NCI-H82 treated with DMSO at 0.1 percent for 48 hours (cell line): ENCODE data around the gene SLCO2A1.
"Not testable (repeated sequence)": the region's sequence is repeated elsewhere in the genome, so short reads cannot be mapped to it uniquely, and the experiment has no call there.

Experiments used
- DNase-seq: peaks from one replicate; lab custom pipeline; 2025; ENCODE audit not compliant: unreplicated experiment; lab: John Stamatoyannopoulos, UW

The SLCO2A1 gene

DNA sequence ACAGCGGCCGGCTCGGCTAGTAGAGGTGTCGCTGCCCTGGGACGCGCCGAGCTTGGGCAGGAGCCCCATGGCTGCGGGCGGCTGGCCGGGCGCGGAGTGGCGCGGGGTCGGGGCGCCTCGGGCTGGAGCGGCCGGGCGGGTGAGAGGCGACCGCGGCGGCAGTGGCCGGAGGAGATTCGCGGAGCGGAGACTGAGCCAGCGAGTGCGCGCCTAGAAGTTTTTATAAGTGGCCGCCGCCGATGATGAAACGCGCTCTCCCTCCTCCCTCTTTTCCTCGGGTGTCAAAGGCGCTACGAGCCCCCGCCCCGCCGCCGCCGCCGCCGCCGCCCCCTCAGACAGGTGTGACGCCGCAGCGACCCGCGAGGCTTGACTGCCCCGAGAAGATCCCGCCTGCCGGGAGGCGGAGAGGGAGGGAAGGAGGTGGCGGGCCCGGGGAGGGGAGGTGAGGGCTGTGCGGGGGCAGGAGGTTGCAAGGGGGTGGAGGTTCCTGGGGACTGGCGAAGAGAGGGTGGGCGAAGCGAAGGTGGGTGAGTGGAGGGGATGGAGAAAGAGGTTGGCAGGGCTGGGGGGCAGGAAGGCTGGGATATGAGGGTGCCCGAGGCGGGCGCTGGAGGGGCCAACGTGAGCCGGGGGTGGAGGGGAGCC, at the start of gene SLCO2A1:
Gene SLCO2A1 (minus strand): TSS at position 192 of the 645 bp plus-strand sequence. CDS start 123 bp downstream, at position 69.
- no peak for DNase-seq

DNA sequence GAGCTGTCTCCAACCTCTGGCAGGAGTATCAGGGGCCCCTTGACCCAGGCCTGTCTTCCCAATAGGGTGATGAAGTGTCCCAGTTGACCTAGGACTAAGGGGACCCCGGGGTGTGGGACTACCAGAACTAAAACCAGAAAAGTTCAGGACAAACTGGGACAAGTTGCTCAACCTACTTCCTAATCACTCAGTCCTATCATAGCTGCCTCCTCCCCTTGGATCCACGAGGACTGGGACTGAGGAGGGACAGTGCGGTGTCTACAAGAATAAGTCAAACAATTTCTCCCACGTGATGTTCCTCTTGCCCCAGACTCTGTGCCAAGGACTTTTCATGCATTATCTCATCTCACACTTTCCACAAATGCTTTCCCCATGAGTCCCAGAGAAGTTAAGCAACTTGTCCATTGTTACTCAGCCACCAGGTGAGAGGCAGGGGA, 49.4 kb upstream of the SLCO2A1 start:
- no peak for DNase-seq

DNA sequence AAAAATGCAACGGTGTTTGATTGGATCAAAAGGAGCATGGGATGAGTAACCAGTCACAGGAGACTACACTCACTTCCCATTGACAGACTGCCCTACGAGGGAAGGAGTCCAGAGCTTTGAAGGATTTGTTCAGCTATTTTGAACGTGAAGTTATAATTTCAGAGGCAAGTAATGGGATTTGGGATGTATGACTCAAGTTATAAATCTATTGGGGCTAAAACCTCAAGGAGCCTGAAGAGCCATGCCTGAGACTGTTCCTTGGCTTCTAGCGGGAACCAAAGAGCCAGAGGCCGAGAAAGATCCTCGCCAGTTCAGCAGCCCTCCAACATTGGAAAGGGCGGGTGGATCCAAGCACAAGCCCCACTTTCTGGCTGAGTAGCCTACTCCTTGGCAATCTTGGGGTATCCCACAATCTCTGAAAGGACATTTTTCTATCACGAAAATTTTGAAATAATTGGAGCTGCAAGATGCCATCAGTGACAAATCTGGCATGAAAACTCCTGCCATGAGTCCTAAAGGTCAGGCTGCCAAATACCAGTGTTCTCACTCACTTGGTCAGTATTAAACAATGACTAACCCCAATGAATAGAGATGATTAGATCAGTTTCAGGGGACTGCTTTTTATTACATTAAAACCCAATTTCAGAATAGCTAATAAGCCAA, 48.6 kb upstream of the SLCO2A1 start:
- DNase-seq, result no peak

DNA sequence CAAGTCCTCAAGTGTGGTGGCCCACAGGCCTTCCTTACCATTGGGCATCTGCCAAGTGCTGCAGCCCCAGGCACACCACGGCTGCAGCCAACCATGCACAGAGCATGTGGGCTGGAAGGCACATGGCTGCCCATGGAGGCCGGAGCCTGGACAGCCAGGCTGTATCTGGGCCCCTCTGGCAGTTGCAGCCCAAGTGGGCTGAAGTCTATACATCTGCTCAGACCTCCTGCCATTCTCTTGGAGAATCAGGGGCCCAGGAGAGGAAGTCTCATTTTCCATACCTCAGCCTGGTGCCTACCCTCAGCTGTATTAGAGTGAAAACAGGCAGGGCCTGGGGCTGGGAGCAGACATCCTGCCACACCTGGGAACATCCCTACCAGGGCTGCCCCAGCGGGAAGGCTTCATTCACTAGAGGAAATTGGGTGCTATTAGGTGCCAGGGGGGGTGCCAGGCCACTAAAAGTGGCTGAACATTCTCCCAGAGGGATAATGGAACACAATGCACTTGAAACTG, 48.0 kb upstream of the SLCO2A1 start:
- no peak for DNase-seq

DNA sequence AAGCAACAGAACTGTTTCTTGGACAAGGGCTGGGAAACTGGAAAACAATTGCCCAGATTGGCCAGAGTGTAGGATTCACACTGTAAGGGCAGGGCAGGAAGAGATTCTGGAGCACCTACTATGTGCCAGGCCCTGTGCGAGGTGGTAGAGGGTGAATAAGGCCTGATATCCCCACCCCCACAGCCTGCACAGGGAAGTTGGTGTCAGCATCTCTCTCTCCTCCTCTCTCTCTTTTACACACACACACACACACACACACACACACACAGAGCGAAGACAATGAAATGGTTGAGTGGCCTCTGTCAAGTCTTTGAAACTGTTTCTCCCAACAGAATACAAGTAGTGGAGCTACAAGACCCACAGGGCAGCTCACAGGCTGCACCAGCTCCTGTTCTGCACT, 47.1 kb upstream of the SLCO2A1 start:
- no peak for DNase-seq

DNA sequence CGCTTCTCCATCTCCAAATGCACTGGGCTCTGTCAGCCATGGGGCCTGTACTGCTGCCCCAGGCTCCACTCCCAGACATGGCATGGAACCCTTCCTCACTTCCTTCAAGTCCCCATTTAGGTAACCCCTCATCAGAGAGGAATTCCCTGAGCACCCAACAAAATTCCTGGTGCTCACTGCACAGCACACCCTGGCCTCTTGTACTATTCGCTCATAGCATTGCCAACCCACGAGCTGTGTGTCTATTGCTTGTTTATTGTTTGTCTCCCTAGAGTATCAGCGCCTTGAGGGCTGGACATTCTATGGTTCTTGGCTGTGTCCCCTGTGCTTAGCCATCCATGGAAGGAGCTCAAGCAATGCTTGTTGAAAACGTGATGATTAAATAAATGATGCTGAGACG, 46.1 kb upstream of the SLCO2A1 start:
- no peak for DNase-seq

DNA sequence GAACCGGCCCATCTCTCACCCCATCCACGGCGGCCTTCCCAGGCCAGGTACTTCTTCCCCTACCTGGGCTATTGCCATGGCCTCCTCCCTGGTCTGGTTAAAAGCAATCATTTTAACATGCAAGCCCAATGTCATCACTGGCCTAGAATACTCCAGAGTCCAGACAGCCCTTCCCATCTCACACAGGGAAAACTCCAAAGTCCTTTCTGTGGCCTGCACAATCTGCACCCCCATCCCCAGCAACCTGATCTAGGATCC, 45.8 kb upstream of the SLCO2A1 start:
- no peak for DNase-seq

DNA sequence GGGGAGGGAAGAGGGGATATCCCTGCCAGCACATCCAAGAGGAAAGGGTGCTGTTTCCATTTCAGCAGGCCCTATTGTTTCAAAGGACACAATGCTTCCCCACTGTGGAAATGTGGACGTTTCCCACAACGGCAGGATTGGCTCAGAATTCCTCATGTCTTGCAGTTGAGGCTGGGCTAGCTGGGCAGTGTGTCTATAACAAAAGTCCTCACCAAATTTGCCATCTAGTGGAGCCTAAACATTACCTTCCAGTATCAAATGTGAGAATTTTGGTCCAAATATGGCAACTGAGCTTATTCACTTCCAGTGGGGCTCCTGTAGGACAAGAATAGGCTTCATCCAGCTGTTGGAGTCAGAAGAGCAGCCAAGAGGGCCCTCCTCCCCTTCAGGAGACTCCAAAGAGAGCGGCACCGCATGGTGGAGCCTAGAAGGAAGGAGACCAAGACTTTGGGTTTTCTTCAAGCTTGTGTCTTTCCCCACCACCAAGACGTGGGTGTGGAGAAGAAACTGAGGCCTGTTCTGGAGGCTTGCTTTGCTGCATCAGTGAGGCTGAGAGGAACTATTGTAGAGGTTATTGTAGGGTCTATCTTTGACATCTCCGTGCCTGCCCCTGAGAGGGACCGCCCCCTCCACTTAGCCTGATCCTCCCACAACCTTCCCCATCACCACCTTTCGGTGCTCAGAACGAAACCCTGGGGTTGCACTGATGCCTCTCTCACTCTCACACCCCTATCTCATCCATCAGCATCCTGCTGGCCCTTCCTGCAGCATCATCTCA, 45.3 kb upstream of the SLCO2A1 start:
- no peak for DNase-seq

DNA sequence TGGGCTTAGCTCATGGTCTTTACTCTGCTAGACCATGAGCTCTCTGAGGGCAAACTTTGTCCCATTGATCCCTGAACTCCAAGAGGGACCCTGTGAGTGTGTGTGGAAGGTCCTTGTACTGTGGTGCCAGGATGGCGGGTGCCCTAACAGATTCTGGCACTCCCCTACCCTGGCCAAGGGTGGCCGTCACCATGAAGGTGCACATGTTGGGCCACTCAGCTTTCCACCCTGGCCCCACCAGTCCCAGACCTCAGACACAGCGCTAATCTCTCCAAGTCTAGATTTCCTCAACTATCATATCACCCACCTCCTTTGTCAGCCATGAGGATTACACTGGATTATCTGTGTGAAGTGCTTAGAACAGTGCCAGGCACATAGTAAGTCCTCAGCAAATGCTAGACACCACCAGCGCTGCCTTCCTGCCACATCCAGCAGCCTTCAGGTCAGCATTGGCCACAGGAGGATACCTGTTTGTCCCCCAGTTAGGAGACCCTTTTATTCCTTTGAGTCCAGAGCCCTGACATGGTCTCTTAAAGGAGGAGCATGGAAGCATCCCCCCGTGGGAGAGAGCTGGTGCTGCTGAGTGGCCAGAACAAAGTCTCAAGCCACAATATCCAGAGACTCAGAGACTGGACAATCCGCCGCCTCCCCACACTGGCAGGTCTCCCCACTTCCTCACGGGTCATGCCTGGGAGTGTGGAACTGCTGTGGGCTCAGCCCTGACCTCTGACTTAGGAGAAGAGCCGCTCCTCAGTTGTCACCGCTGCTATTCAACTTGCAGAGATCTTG, 44.5 kb upstream of the SLCO2A1 start:
- no peak for DNase-seq

DNA sequence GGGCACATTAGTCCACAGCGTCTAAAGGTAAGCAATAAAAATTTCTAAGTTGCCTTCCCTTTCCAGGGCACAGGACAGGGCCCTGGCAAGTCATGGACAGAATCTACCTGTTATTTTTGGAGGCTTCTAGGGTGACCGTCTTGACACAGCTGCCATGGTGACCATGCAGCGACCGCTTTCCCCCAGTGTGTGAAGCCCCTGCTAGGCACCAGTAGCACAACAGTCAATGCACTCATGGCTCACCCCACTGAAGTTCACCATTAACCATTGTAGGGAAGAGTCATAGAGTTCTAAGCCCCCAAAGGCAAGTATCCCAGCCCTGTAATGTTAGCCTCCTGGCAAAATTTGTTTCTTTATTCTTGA, 43.8 kb upstream of the SLCO2A1 start:
- no peak for DNase-seq

DNA sequence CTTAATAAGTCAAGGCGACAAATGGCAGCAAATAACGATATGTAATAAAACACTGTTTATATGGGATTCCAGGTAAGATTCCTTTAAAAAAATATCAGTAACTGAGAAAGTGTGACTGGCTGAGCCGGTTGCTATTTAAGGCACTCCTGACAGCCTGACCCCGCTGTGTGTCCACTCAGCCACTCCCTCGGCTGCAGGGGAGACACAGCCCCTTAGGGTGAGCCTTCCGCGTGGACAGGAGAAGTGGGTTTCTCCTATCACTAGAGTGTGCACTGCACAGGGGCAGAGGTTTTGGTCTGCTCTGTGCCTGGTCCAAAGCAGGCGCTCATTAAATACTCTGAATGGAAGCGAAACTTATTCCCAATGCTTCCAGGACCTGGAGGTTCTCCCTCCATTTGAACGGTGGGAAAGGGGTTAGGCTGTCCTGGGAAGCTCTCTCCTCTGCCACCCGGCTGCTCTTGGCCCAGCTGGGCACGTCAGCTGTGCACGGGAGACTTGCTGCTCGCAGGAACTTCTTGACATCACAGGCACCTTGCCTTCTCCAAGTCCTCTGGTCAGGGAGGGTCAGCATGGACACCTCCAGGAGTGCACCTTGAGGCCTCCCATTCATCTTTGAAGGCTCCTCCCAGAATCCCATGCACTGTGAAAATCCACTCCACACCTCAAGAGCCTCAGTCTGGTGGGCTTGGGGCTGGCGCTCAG, 43.3 kb upstream of the SLCO2A1 start:
- DNase-seq, result no peak

DNA sequence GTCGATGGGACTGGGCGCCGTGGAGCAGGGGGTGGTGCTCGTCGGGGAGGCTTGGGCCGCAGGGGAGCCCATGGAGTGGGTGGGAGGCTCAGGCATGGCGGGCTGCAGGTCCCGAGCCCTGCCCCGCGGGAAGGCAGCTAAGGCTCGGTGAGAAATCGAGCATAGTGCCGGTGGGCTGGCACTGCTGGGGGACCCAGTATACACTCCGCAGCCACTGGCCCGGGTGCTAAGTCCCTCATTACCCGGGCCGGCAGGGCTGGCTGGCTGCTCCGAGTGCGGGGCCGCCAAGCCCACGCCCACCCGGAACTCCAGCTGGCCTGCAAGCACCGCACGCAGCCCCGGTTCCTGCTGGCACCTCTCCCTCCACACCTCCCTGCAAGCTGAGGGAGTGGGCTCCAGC, 40.6 kb upstream of the SLCO2A1 start:
- DNase-seq, result not testable (repeated sequence)

DNA sequence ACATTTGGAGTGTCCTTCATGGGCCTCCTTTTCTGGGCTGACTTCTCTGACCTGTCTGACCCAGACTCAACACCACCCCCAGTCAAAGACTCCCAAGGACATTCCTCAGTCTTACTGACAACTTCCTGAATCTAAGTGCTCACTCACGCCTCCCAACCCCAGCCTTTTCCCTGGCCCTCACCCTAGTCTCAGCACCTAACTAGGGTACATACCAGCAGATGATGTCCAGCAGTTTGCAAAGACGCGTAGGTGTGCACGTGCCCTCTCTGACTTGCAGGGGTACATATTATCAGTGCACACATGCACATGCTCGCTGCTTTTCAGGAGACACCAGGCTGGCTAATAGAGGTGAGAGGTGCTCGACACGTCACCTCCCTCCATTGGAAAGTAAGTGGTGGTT, 38.7 kb upstream of the SLCO2A1 start:
- DNase-seq, result no peak

DNA sequence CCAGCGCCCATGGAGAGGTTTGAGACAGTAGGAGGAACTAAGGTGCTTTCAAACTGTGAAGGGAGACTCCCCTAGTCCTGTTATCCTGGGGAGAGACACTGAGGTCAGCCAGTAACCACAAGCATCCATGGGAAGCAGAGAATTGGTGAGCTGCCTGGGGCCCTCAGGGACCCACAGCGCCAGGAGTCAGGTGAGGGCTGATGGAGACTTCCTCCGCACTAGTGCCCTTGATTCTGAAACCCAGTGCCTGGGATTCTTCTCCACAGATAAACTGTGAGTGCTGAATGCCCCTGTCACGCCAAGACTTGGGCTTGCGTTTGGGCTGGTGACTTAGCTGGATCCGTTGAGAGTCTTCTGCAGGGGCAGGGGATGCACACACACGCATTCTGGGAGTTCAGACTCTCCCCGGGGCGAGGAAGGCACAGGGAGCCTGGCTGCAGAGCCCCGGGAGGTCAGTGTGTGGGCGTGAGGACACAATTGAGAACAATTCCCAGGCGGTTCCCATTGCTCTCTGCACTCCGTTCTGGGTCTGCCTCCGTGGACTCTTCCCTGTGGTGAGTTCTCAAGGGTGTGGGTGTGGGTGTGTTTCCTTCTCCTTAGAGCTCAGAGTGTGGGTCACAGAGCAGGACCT, 37.9 kb upstream of the SLCO2A1 start:
- DNase-seq, result no peak

DNA sequence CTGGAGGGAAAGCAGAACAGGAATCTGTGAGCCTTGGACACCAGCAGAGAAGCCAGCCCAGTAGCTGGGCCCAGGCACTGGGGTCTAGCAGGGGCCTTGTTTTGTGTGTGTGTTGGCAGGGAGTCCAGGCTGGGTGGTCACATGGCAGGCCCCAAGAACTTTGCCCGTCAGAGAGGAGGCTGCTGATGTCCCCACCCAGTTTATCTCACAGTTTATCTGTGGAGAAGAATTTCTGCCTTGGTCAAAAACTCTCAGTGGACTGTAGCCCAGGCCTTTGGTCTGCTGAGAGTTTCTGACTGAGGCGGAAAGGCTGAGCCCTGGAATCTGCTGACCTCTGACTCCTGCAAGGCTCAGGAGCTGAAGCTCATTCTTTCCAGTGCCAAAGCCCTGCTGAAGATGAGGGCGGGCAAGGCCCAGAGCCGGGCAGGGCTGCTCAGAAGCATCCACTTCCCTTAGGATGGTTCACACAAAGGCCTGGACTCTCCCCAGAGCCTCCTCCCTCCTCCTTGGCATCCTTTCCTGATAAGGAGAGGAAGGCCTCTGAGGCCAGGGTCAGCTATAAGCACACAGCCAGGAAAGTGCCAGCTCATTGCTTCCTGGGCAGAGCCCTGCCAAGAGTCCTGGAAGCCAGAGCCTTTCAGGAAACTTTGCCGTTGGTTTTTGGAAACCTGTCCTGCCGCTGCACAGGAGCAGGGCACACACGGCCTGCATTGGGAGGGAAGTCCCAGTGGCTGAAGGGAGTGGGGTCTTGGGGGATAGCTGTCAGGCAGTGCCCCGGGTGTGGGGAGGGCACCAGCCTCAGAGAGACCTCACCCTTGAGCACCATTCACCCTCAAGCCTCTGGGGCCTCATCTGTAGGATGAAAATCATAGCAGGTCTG, 37.2 kb upstream of the SLCO2A1 start:
- DNase-seq, result no peak

DNA sequence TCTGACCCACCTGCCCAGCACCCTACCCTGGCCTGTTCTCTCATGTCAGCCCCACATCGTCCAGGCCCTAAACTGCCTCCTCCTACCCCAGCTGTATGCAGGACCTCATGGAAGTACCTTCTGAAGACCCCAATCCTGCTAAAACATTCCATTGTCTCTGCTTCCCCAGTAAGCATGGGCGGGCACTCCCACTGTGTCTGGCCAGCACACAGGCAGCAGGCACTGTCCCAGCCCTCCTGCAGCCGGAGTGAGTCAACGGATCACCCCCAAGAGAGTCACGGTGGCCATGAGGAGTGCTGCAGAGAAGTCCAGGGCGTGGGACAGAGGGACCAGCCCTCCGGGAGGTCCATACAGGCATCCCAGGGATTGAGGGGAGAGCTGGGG, 36.4 kb upstream of the SLCO2A1 start:
- no peak for DNase-seq

DNA sequence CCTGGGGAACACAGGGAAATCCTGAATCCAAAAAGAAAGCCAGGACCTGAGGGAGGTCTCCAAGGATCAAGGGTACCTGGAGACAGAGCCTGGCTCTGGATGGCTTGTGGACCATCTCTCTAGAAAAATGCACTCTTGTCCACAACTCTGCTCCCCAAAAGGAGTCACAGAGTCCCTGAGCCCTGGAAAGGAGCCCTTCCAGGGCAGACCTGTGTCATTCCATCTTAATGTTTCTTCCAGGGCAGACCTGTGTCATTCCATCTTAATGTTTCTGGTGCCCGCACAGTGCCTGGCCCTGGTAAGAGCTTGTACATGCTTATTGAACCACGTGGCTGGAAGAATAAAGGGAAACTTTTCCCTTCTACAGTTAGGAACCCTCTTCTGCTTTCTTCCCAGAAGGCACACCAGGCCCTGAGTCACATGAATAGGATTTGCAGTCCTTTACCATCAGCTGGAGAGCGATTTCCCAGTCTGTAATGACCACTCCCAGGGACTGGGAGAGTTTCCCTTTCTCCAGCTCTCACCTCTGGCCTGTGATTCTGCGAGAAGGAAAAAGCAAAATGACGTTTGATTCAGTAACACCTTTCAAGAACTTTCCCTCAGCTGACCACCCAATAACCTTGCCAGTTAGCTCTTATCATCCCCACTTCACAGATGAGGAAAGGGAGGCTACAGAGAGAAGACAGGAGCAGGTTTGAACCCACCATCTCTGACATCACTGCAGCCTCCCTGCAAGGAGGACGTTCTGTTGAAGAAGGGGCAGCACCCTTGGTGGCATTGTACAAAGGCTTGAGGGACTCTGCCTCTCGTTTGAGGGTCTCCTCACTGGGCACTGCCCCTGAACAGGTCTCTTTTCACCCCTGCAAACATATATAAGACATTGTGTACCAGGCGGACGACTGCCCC, 35.8 kb upstream of the SLCO2A1 start:
- DNase-seq, result no peak

DNA sequence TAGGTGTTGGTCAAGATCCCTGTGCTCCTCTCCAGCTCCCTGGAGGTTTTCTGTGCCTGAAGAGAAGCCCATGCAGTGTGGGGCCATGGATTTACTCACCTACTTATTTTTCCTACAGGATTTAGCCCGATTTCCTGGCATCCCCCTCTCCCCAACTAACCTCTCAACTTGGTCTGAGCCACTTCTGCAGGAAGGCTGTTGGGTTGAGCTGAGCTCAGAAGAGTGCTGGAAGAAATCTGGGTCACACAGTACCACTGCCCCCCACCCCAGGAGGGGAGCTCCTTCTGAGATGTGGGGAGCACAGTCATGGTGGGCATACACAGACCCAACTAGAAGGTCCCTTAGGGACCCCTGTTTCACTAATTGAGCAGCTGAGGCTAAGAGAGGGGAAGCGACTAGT, 34.4 kb upstream of the SLCO2A1 start:
- no peak for DNase-seq
